Amniotic stem cell (primary cell): ENCODE measurements around the gene RCAN1.
"Not testable (repeated sequence)": the region's sequence is repeated elsewhere in the genome, so short reads cannot be mapped to it uniquely, and the experiment has no call there.

ENCODE experiments used
- DNase-seq: peaks from one replicate; lab custom pipeline; 2025; lab: John Stamatoyannopoulos, UW

The RCAN1 gene

GRCh38 chr21:34621434-34622350, 6.8 kb upstream of the RCAN1 start:
- DNase-seq, result no peak

GRCh38 chr21:34619841-34620665, 5.1 kb upstream of the RCAN1 start:
- DNase-seq, result no peak

- DNase-seq, result no peak
These were observed 4.0 kb upstream of the RCAN1 start for GRCh38 chr21:34618941-34619340.

GRCh38 chr21:34617753-34618339, 2.9 kb upstream of the RCAN1 start:
- no peak for DNase-seq

GRCh38 chr21:34615487-34615814, 538 bp upstream of the RCAN1 start:
- no peak for DNase-seq

- DNase-seq, result no peak
These were observed 960 bp downstream of the RCAN1 start for GRCh38 chr21:34613679-34614627.

- DNase-seq, result no peak
These were observed 2.4 kb downstream of the RCAN1 start for GRCh38 chr21:34612557-34612956.

- DNase-seq, result no peak
These were observed 2.9 kb downstream of the RCAN1 start for GRCh38 chr21:34612056-34612455.

- DNase-seq, result no peak
These were observed 3.4 kb downstream of the RCAN1 start for GRCh38 chr21:34611528-34611927.

- DNase-seq, result no peak
These were observed 4.9 kb downstream of the RCAN1 start for GRCh38 chr21:34609933-34610549.

GRCh38 chr21:34609244-34609932, 5.5 kb downstream of the RCAN1 start:
- DNase-seq, result no peak

- not testable (repeated sequence) for DNase-seq
These were observed 7.5 kb downstream of the RCAN1 start for GRCh38 chr21:34607376-34607775.

GRCh38 chr21:34606621-34607020, 8.3 kb downstream of the RCAN1 start:
- DNase-seq, result no peak

GRCh38 chr21:34606051-34606450, 8.9 kb downstream of the RCAN1 start:
- DNase-seq, result no peak

- DNase-seq, result not testable (repeated sequence)
These were observed 10.0 kb downstream of the RCAN1 start for GRCh38 chr21:34604956-34605355.

- DNase-seq, result no peak
These were observed 10.4 kb downstream of the RCAN1 start for GRCh38 chr21:34604556-34604955.

- no peak for DNase-seq
These were observed 11.2 kb downstream of the RCAN1 start for GRCh38 chr21:34603710-34604057.

GRCh38 chr21:34603002-34603709, 11.8 kb downstream of the RCAN1 start:
- no peak for DNase-seq

GRCh38 chr21:34602061-34602460, 12.9 kb downstream of the RCAN1 start:
- no peak for DNase-seq

- DNase-seq, result no peak
These were observed 15.3 kb downstream of the RCAN1 start for GRCh38 chr21:34599534-34600101.
